A673 (cell line): ENCODE measurements around the gene MYH15. TPM values are rescaled to one million over a fixed set of nuclear protein-coding genes. Genes with fewer than 3 reads are reported as not detected.

ENCODE experiments used
- BruUV-seq: library from RNA; stranded (reverse); fragments of 400-500 nt; replicated peaks from 2 replicates; lab custom pipeline; 2021; lab: Mats Ljungman, UMichigan
- CTCF ChIA-PET: fragments of 300-600 bp; sonication (Branson Sonifier 250); formaldehyde crosslinking; loops from one replicate; lab custom pipeline; 2022; ENCODE audit warnings: antibody characterized with exemption; lab: Charles Lee
- POLR2A ChIA-PET: fragments of 300-600 bp; sonication (Branson Sonifier 250); formaldehyde crosslinking; loops from one replicate; lab custom pipeline; 2022; ENCODE audit warnings: antibody characterized with exemption; ENCODE audit not compliant: low non-redundant PET; lab: Charles Lee
- DNase-seq: peaks from one replicate; pipeline ENCODE4 v3.0.0-alpha.2; 2015; ENCODE audit warnings: low spot score
- H3K27ac ChIP-seq: fragments of 200-600 bp; sonication (generic); 2 replicates; pipeline ENCODE4 v1.5.1; 2016; ENCODE audit warnings: mixed run types, low read depth, mild to moderate bottlenecking, mixed read lengths, antibody characterized with exemption, low read length; ENCODE audit not compliant: poor library complexity, severe bottlenecking
- H3K27me3 ChIP-seq: fragments of 200-600 bp; sonication (generic); replicated peaks from 2 replicates; pipeline ENCODE4 v1.6.1; 2017; ENCODE audit warnings: mixed run types, low read depth, mild to moderate bottlenecking, mixed read lengths, antibody characterized with exemption, low read length; ENCODE audit not compliant: insufficient read depth, poor library complexity
- H3K36me3 ChIP-seq: fragments of 200-600 bp; sonication (generic); 2 replicates; pipeline ENCODE4 v1.6.1; 2016; ENCODE audit warnings: mixed run types, mild to moderate bottlenecking, mixed read lengths, antibody characterized with exemption, low read length; ENCODE audit not compliant: insufficient read depth, poor library complexity, severe bottlenecking
- H3K4me1 ChIP-seq: fragments of 200-600 bp; sonication (generic); 2 replicates; pipeline ENCODE4 v1.6.1; 2017; ENCODE audit warnings: mixed run types, mild to moderate bottlenecking, mixed read lengths, antibody characterized with exemption, low read length; ENCODE audit not compliant: insufficient read depth, poor library complexity, severe bottlenecking
- H3K4me3 ChIP-seq: fragments of 200-600 bp; sonication (generic); 2 replicates; pipeline ENCODE4 v1.5.1; 2016; ENCODE audit warnings: low read depth, mixed run types, mild to moderate bottlenecking, mixed read lengths, low read length; ENCODE audit not compliant: poor library complexity, severe bottlenecking
- H3K9me3 ChIP-seq: fragments of 200-600 bp; sonication (generic); 2 replicates; pipeline ENCODE4 v1.6.1; 2016; ENCODE audit warnings: mixed run types, low read depth, mild to moderate bottlenecking, mixed read lengths, antibody characterized with exemption, low read length; ENCODE audit not compliant: poor library complexity, severe bottlenecking
- EZH2 ChIP-seq: fragments of 200-600 bp; sonication (generic); IDR thresholded peaks from 2 replicates; pipeline ENCODE4 v1.6.1; 2017; ENCODE audit warnings: borderline replicate concordance, low read depth, mild to moderate bottlenecking, mixed read lengths, antibody characterized with exemption, low read length; ENCODE audit not compliant: poor library complexity, severe bottlenecking
- intact Hi-C: fragments of 100-400 bp; cut with micrococcal nuclease; formaldehyde crosslinking; loops from one replicate; pipeline ENCODE4 v1.10.0; 2022; ENCODE audit not compliant: unreplicated experiment
- total RNA-seq: library from RNA; stranded (reverse); gene quantifications from 2 replicates; pipeline ENCODE4 v1.2.3, GENCODE V29; 2021
- TF ChIP-seq, protein P1 (sequence below): fragments of 300-800, 200-600 bp; sonication (generic); conservative IDR thresholded peaks from 2 replicates; pipeline ENCODE4 v1.5.1; 2017; ENCODE audit warnings: low read depth, mild to moderate bottlenecking, antibody characterized with exemption, low read length, moderate library complexity, mixed read lengths

Gene MYH15
- total RNA-seq, 1 experiment from 2014 or later, result 1.2 TPM

DNA sequence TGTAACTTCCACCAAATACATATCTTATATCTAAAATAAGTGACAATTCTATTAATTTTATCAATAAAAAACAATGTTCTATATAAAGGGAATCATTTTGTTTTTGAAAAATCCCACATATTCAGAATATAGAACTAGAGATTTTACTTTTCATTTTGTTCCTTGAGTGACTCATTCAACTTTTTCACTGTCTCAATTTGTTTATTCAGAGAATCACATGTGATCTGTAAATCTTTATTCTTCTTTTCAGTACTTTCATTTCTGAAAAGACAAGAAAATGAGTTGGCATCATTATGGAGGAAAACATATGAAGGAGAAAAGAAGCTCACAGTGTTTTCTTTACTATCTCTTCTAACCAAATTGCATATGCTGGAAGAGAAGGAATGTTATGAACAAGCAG lies 43.8 kb upstream of the MYH15 start:
- no TSS peak for BruUV-seq
- Histone ChIP-seq H3K27me3 (no peaks in the 10 kb centered on the region), H3K4me3 (no peak overlapping the region), H3K9me3 (no peaks in the 10 kb centered on the region), H3K36me3 (peaks cover 63% of the 10 kb centered on the region), H3K27ac (no peak overlapping the region), H3K4me1 (peaks cover 13% of the 10 kb centered on the region)
- intact Hi-C loops, result loop anchor here (10.0 kb wide), 1 partner anchor 399 kb away; no protein-coding TSS in a partner anchor
- ChIA-PET CTCF (no interaction called here), POLR2A (no interaction called here)
- no peak for DNase-seq
- no peak for TF ChIP-seq EZH2
- TF ChIP-seq, protein P1, sequence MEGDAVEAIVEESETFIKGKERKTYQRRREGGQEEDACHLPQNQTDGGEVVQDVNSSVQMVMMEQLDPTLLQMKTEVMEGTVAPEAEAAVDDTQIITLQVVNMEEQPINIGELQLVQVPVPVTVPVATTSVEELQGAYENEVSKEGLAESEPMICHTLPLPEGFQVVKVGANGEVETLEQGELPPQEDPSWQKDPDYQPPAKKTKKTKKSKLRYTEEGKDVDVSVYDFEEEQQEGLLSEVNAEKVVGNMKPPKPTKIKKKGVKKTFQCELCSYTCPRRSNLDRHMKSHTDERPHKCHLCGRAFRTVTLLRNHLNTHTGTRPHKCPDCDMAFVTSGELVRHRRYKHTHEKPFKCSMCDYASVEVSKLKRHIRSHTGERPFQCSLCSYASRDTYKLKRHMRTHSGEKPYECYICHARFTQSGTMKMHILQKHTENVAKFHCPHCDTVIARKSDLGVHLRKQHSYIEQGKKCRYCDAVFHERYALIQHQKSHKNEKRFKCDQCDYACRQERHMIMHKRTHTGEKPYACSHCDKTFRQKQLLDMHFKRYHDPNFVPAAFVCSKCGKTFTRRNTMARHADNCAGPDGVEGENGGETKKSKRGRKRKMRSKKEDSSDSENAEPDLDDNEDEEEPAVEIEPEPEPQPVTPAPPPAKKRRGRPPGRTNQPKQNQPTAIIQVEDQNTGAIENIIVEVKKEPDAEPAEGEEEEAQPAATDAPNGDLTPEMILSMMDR, result no peak

DNA sequence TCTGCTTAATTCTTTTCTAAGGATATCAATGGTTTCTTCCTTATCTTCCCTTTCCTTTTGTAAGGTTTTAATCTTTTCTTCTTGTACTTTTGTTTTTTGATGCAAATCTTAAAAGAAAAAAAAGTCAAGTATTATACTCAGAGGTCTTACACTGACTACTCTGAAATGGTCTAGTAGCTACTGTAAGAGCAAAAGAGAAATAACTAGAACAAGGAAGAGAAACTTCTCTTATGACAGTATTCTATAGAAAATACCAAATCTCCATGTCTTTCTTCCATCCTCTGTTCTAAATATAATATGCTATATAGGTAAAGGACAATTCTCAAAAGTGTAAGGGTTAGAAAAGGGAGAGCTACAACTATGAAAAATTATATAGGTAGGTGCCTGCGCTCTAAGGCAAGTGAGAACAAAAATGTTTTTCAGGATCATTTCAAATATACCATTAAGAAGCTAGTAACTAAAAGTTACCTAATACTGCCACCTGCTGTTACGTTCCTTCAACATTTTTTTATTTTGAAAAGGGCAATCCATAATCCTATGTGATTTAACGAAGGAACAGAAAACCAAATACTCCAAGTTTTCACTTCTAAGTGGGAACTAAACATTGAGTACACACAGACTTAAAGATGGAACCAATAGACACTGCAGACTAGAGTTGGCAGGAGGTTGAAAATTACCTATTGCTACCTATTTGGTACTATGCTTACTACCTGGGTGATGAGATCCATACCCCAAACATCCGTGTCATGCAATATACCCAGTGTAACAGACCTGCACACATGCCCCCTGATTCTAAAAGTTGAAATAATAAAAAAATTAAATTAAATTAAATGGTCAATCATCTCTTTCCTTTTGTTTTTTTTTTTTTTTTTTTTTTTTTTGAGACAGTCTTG lies 42.1 kb upstream of the MYH15 start:
- H3K4me3 ChIP-seq, result no peak overlapping the region
- peaks cover 13% of the 10 kb centered on the region for H3K4me1 ChIP-seq
- no peak for TF ChIP-seq EZH2
- TF ChIP-seq, protein P1, result peak; percentile 58
- peaks cover 53% of the 10 kb centered on the region for H3K36me3 ChIP-seq
- H3K9me3 ChIP-seq, result no peaks in the 10 kb centered on the region
- peak; percentile 69 for DNase-seq
- H3K27ac ChIP-seq, result no peak overlapping the region
- intact Hi-C loops, result loop anchor here (2.0 to 10.0 kb wide), 2 partner anchors 64 to 398 kb away; no protein-coding TSS in a partner anchor
- BruUV-seq, result no TSS peak
- no peaks in the 10 kb centered on the region for H3K27me3 ChIP-seq
- ChIA-PET POLR2A (no interaction called here), CTCF (interaction anchor here (0.6 to 1.3 kb wide), 4 partner anchors 55 to 862 kb away, joined by 3 to 5 read pairs (median 3); no protein-coding TSS in a partner anchor)

DNA sequence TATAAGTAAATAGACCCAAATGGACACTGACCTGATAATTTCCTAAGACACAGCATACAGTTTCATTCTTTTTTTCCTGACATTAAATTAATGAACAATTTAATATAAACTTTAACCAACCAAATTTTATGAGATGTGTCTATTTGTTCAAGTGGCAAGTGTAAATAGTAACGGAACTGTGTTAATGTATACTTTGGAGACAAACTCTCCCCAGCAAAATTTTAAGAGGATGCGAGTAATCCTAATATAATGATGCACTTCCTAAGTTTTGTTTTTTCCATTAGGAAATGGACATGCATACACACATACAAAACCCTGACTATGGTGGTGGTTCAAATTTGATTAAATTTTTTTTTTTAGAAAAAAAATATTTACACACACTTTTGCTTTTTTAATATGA lies 38.5 kb upstream of the MYH15 start:
- no peak for TF ChIP-seq EZH2
- TF ChIP-seq, protein P1, result no peak
- Histone ChIP-seq H3K4me1 (peaks cover 18% of the 10 kb centered on the region), H3K36me3 (peaks cover 36% of the 10 kb centered on the region), H3K9me3 (no peaks in the 10 kb centered on the region), H3K4me3 (no peak overlapping the region), H3K27me3 (no peaks in the 10 kb centered on the region), H3K27ac (no peak overlapping the region)
- CTCF ChIA-PET, result no interaction called here
- no peak for DNase-seq
- POLR2A ChIA-PET, result no interaction called here
- no TSS peak for BruUV-seq
- intact Hi-C loops, result no loop called here
